Neural crest cell (in vitro differentiated cells): ENCODE measurements around the gene SYNRG. TPM values are rescaled to one million over a fixed set of nuclear protein-coding genes. Genes with fewer than 3 reads are reported as not detected.
A peak's percentile ranks its signal among the peaks of the same experiment; 100 is the strongest.

Experiments
- DNase-seq: peaks from one replicate; pipeline ENCODE4 v3.0.0; 2021; ENCODE audit warnings: low read depth, mixed read lengths, low spot score
- H3K27ac Mint-ChIP-seq: one replicate; pipeline ENCODE4 v1.8.0; 2021; ENCODE audit warnings: mild to moderate bottlenecking, mixed read lengths; ENCODE audit not compliant: unreplicated experiment
- H3K27me3 Mint-ChIP-seq: 2 replicates; pipeline ENCODE4 v1.8.0; 2021; ENCODE audit warnings: low read depth, mild to moderate bottlenecking, mixed read lengths
- H3K36me3 Mint-ChIP-seq: 2 replicates; pipeline ENCODE4 v1.8.0; 2021; ENCODE audit warnings: low read depth, mild to moderate bottlenecking, mixed read lengths
- H3K4me1 Mint-ChIP-seq: 2 replicates; pipeline ENCODE4 v1.8.0; 2021; ENCODE audit warnings: mixed read lengths
- H3K4me3 Mint-ChIP-seq: one replicate; pipeline ENCODE4 v1.8.0; 2021; ENCODE audit warnings: mild to moderate bottlenecking, mixed read lengths
- H3K9me3 Mint-ChIP-seq: 2 replicates; pipeline ENCODE4 v1.8.0; 2021; ENCODE audit warnings: mixed read lengths
- CTCF ChIP-seq: fragments of 200-600 bp; sonication (generic); conservative IDR thresholded peaks from 2 replicates; pipeline ENCODE4 v1.5.0; 2021; ENCODE audit warnings: antibody characterized with exemption, mild to moderate bottlenecking
- total RNA-seq: library from RNA; stranded (reverse); gene quantifications from 2 replicates; pipeline ENCODE4 v1.2.1, GENCODE V29; 2021

SYNRG gene
- total RNA-seq, 1 donor from 2014 or later, result 43.0 TPM

GRCh38 chr17:37488009-37488604 lies 121.1 kb downstream of the SYNRG start:
- no peak for TF ChIP-seq CTCF
- Mint-ChIP-seq H3K9me3 (no peaks in the 10 kb centered on the region), H3K4me1 (peaks cover 50% of the 10 kb centered on the region), H3K4me3 (peak overlapping the region; percentile 91), H3K36me3 (no peaks in the 10 kb centered on the region), H3K27me3 (peaks cover 18% of the 10 kb centered on the region), H3K27ac (no peak overlapping the region)
- DNase-seq, result no peak

DNA sequence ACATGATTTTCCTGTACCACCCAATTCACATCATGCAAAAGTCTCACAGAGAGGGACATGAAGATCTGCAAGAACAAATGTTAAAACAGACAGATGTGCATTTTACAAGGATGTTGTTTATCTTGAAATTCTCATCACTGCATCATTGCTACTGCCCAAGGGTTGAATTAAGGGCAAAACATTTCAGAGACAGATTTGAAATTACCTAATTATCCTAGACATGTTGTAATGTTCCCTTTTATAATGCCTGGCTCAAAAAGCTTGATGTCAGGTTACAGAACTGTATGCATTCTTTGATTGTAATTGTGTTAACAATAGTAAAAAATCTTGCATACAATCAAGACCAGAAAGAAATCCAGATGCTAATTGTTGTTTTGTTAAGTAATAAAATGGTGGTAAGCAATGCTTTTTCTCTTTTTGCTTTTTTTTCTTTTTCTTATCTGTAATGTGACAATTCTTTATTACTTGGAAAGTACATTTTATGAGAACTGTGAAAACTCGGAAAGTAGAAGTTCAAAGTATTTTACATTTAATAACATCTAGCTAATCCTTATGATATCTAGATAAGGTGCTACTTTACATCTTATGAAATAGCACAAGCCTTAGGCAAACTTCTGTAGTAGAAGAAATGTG lies 123.2 kb downstream of the SYNRG start:
- no peak for TF ChIP-seq CTCF
- H3K4me1 Mint-ChIP-seq, result peaks cover 36% of the 10 kb centered on the region
- H3K4me3 Mint-ChIP-seq, result peak overlapping the region; percentile 23
- peaks cover 18% of the 10 kb centered on the region for H3K27me3 Mint-ChIP-seq
- no peak overlapping the region for H3K27ac Mint-ChIP-seq
- DNase-seq, result no peak
- H3K36me3 Mint-ChIP-seq, result no peaks in the 10 kb centered on the region
- H3K9me3 Mint-ChIP-seq, result no peaks in the 10 kb centered on the region

- no peak overlapping the region for H3K27ac Mint-ChIP-seq
- peaks cover 23% of the 10 kb centered on the region for H3K4me1 Mint-ChIP-seq
- peak overlapping the region; percentile 17 for H3K4me3 Mint-ChIP-seq
- peaks cover 7% of the 10 kb centered on the region for H3K27me3 Mint-ChIP-seq
- no peak for TF ChIP-seq CTCF
- no peaks in the 10 kb centered on the region for H3K9me3 Mint-ChIP-seq
- peaks cover 6% of the 10 kb centered on the region for H3K36me3 Mint-ChIP-seq
- DNase-seq, result no peak
These were observed 125.7 kb downstream of the SYNRG start for GRCh38 chr17:37483311-37484039.

- Mint-ChIP-seq H3K9me3 (no peaks in the 10 kb centered on the region), H3K36me3 (peaks cover 12% of the 10 kb centered on the region), H3K27ac (no peak overlapping the region), H3K27me3 (no peaks in the 10 kb centered on the region), H3K4me3 (no peak overlapping the region), H3K4me1 (peaks cover 28% of the 10 kb centered on the region)
- no peak for TF ChIP-seq CTCF
- no peak for DNase-seq
These were observed 128.1 kb downstream of the SYNRG start for GRCh38 chr17:37481001-37481665.

DNA sequence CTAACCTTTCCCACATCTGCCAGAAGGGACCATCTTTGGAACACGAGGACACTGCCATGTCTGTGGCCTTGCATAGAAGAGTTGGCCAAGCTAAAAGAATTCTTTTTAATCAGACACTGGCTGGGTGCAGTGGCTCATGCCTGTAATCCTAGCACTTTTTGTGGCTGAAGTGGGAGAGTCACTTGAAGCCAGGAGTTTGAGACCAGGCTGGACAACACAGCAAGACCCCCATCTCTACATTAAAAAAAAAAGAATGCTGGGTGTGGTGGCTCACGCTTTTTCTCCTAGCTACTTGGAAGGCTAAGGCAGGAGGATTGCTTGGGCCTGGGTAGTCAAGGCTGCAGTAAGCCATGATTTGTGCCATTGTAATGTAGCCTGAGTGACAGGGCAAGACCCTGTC lies 128.8 kb downstream of the SYNRG start:
- H3K36me3 Mint-ChIP-seq, result peaks cover 16% of the 10 kb centered on the region
- no peak for DNase-seq
- no peak overlapping the region for H3K27ac Mint-ChIP-seq

More for the DNA sequence above, 128.8 kb downstream of the SYNRG start:
- Mint-ChIP-seq H3K4me3 (no peak overlapping the region), H3K27me3 (no peaks in the 10 kb centered on the region), H3K4me1 (peaks cover 28% of the 10 kb centered on the region), H3K9me3 (no peaks in the 10 kb centered on the region)
- no peak for TF ChIP-seq CTCF
